Neutrophil (primary cell): Measurements from ENCODE around the gene NR2C1.
A peak's percentile ranks its signal among the peaks of the same experiment; 100 is the strongest.

Experiments
- H3K27ac ChIP-seq: fragments of 200-600 bp; sonication (generic); 2 replicates; pipeline ENCODE4 v1.5.1; 2016; ENCODE audit warnings: mild to moderate bottlenecking, moderate library complexity
- H3K27me3 ChIP-seq: fragments of 200-600 bp; sonication (generic); 2 replicates; pipeline ENCODE4 v1.6.0; 2016; ENCODE audit warnings: mild to moderate bottlenecking
- H3K36me3 ChIP-seq: fragments of 200-600 bp; sonication (generic); 2 replicates; pipeline ENCODE4 v1.5.1; 2017
- H3K4me1 ChIP-seq, 2 experiments: fragments of 200-600 bp in 1 of 2; sonication (generic) in 1 of 2; 1 replicate in 1 of 2; 2 replicates in 1 of 2; pipeline versions ENCODE4 v1.5.1 to v1.6.1; 2013 to 2016; ENCODE audit warnings: low read depth in 1 of 2, low read length in 1 of 2, mild to moderate bottlenecking in 1 of 2, moderate library complexity in 1 of 2; ENCODE audit not compliant: control insufficient read depth in 1 of 2, insufficient read depth in 1 of 2
- H3K4me3 ChIP-seq, 2 experiments: fragments of 200-600 bp in 1 of 2; sonication (generic) in 1 of 2; 1 replicate in 1 of 2; 2 replicates in 1 of 2; pipeline ENCODE4 v1.5.1; 2013 to 2016; ENCODE audit warnings: low read depth in 1 of 2, low read length in 1 of 2, mild to moderate bottlenecking in 1 of 2, moderate library complexity in 1 of 2
- H3K9me3 ChIP-seq: fragments of 200-600 bp; sonication (generic); 2 replicates; pipeline ENCODE4 v1.5.1; 2016
- CTCF ChIP-seq: fragments of 200-600 bp; sonication (generic); IDR thresholded peaks from 2 replicates; pipeline ENCODE4 v1.5.1; 2016; ENCODE audit warnings: antibody characterized with exemption

NR2C1 gene

DNA sequence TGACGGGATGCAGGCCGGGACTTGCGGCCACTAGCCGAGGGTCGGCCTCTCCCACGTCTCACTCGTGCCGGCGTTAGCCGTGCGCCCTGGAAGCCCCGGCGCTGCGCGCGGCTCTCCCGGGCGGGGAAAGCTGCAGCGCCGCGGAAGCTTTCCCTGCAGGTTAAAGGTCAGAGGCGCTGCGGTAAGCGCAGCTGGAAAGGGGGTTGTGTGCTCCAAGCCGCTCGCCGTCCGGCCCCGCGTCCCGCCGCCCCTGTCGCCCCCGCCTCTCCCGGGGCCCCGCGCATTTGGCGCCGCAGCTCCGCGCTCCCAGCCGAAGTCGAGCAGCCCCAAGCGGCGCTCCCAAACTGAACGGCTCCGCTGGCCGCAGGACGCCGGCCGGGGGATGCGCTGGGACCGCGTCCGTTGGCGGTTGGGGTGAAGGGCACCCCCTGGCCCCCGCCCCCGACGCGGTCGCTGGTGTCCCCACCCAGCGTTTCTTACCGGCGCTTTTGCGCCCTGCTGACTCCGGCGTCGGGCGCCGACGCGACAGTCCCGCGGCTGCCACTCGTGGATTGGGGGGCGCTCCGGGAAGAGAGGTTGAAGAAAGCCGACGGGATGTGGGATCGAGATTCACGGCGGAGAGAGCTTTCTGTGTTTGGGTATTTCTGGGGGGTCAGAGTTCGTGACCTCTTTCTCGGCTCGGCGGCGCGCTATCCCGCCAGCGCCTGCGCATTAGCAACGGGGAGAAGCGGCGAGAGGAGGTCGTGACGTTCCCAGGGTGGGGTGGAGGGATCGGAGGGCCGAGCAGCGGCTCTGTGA is at the start of gene NR2C1:
NR2C1 (minus strand) TSS at position 719 of the 798 bp plus-strand sequence. CDS start 6,234 bp downstream, outside the sequence.
- Histone ChIP-seq H3K4me3 (peak within 1 kb of the TSS; percentile 68 to 79), H3K27me3 (no peaks in the 10 kb centered on the region), H3K9me3 (no peaks in the 10 kb centered on the region), H3K36me3 (no peaks in the 10 kb centered on the region), H3K4me1 (peaks cover 6 to 8% of the 10 kb centered on the region in 2 experiments), H3K27ac (peak within 1 kb of the TSS; percentile 21)
- no peak for TF ChIP-seq CTCF

- no peak for TF ChIP-seq CTCF
- no peak overlapping the region for H3K27ac ChIP-seq
- H3K4me3 ChIP-seq, result no peak overlapping the region
- no peaks in the 10 kb centered on the region for H3K27me3 ChIP-seq
- no peaks in the 10 kb centered on the region for H3K4me1 ChIP-seq
- H3K36me3 ChIP-seq, result no peaks in the 10 kb centered on the region
- no peaks in the 10 kb centered on the region for H3K9me3 ChIP-seq
These were observed 45.4 kb upstream of the NR2C1 start for GRCh38 chr12:95118788-95119179.

- no peak for TF ChIP-seq CTCF
- H3K36me3 ChIP-seq, result no peaks in the 10 kb centered on the region
- no peak overlapping the region for H3K4me3 ChIP-seq
- no peaks in the 10 kb centered on the region for H3K9me3 ChIP-seq
- H3K27ac ChIP-seq, result no peak overlapping the region
- H3K27me3 ChIP-seq, result no peaks in the 10 kb centered on the region
- H3K4me1 ChIP-seq, result no peaks in the 10 kb centered on the region
These were observed 44.8 kb upstream of the NR2C1 start for GRCh38 chr12:95118138-95118787.

GRCh38 chr12:95117178-95117599 is 43.8 kb upstream of the NR2C1 start:
- TF ChIP-seq CTCF, result no peak
- Histone ChIP-seq H3K36me3 (no peaks in the 10 kb centered on the region), H3K4me1 (no peaks in the 10 kb centered on the region), H3K4me3 (no peak overlapping the region), H3K9me3 (no peaks in the 10 kb centered on the region), H3K27ac (no peak overlapping the region), H3K27me3 (no peaks in the 10 kb centered on the region)

DNA sequence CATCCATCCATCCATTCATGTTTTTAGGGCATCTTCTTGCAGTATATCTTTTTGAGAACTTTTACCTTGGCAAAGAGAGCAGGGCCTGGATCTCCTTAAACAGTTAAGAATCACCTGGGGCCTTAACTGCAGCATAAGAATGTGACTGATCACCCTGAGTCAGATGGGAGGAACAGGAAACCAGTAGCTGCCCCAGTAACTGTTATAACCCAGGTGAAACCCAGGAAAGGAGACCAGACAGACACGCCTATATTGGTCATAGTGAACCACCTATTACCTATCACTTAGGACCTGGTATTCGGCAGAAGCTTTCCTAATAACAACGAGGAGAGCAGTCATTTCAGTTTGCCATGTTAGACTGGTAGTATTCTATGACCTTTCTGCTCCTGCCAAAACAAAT is 43.4 kb upstream of the NR2C1 start:
- Histone ChIP-seq H3K9me3 (no peaks in the 10 kb centered on the region), H3K27ac (no peak overlapping the region), H3K27me3 (no peaks in the 10 kb centered on the region), H3K4me1 (no peaks in the 10 kb centered on the region), H3K36me3 (no peaks in the 10 kb centered on the region), H3K4me3 (no peak overlapping the region)
- no peak for TF ChIP-seq CTCF
